HG02840 (cell line): ENCODE data around the gene CERS6.
"Not testable (repeated sequence)": the region's sequence is repeated elsewhere in the genome, so short reads cannot be mapped to it uniquely, and the experiment has no call there.

Source experiments
- ATAC-seq: cut with Tn5 transposase; IDR thresholded peaks from one replicate; pipeline ENCODE4 v1.9.1; 2021; ENCODE audit warnings: mild to moderate bottlenecking, moderate library complexity, moderate number of reproducible peaks; ENCODE audit not compliant: unreplicated experiment, low FRiP score

Gene CERS6

DNA sequence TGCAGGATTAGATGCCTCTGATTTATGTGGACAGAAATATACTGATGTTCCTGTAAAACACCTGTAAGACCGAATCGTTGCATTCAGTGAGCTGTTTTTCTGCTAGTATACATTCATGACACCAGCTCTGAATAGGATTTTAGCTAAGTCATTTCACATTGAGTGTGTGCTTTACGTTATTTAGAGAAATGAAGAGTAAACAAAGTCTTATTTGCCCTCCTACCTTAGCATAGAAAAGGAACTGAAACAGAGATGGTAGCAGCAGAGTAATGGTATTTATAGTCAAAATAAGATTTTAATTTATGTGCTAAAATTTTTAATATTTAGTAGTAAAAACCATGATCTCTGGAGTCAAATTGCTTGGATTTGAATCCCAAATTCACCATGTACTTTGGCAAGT is 168.0 kb downstream of the CERS6 start:
- ATAC-seq: no peak

DNA sequence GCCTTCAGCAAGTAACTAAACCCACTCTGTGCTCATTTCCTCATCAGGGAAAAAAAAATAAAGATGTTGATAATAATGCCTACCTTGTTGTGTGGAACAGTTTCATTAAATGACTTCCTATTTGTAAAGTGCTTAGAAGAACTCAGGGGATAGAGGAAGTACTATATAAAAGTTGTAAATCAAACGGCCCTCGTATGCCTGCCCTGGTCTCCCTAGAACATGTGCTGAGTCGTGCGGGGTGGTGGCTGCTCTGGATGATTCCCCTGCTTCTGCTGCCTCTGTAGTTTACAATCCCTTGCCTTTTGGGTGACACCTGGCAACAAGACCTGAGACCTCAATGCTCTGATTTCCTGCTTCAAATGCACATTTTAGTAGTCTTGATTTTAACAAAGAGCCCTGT is 170.0 kb downstream of the CERS6 start:
- no peak for ATAC-seq

DNA sequence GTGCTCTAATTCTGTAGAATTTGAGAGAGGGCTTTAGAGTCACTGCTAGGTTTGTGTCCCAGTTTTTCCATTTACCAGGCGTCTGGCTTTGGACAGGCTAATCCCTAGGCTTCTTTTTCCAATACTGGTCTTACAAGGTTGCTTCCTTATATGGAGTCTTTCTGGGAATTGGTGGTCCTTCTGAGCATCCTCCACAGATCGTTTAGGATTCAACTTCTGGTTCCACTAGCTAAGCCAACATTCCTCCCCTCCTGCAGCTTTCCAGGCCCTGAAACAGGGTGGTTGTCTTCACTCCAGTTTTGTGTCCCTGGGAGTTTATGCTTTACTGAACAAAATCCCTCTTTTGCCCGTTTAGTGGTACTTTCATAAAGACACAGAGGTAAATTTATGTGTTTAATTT is 170.6 kb downstream of the CERS6 start:
- ATAC-seq: no peak

DNA sequence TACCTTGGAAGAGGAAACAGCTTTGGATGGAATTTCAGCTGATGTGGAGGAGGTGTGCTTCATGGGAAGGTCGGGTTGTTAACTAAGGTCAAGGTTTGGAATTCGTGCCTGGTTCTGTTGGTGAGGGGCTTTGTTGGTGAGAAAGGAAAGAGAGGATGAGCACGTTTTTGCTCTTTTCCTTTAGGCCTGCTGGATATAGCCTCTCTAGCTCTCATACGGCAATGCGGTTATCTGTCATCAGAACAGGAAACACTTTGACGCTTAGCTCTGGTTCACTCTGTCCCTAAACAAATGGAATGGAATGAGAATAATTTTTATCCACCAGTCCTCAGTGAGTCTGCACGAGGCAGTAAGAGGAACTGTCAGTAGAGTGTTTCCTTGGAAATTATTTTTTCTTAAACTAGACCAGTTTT is 176.6 kb downstream of the CERS6 start:
- ATAC-seq: no peak

- no peak for ATAC-seq
Observed at GRCh38 chr2:168633200-168633599, 177.1 kb downstream of the CERS6 start.

GRCh38 chr2:168633895-168634294 is 177.8 kb downstream of the CERS6 start:
- no peak for ATAC-seq

DNA sequence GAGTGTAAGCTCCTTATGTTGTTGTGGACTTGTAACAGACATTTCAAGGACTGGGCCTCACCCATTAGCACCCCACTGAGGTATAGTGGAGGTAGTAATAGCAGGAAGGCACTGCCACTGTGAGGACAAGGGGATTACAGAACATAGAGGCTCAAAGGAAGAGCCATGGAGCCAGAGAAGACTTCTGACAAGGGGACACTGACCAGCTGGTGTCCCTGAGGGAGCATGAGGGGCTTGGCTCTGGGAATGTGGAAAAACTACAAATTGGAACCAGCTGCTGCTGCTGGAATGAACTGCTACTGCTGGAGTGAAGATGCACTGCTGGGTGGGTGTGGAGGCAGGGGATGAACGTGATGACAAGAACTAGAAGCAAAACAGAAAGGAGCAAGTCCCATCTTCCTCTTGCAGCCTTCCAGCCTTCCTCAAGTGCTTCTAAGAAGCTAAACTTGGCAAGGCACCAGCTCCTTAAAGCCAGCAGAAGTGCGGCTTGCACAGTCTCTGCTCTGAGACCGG is 179.0 kb downstream of the CERS6 start:
- ATAC-seq: no peak

DNA sequence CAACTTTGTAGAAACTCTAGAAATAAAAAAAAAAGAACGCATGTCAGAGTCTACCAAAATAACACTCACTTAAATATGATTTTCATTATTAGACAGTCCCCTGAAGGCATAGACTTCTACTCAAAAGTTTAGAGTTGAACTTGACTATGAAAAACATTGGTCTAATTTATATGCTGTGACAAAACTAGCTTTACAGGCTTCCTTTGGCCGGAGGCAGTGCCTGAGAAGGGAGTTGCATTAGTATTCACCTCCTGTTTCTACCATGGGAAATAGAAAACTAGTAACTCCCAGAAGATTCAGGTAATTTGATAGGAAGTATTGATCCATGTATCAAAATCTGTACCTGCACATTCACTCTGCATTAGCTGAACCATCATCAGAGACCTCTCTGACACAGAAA is 182.9 kb downstream of the CERS6 start:
- no peak for ATAC-seq

- ATAC-seq: no peak
Observed at GRCh38 chr2:168639441-168639898, 183.4 kb downstream of the CERS6 start.

GRCh38 chr2:168640039-168640438 is 184.0 kb downstream of the CERS6 start:
- ATAC-seq: no peak

GRCh38 chr2:168641636-168642035 is 185.6 kb downstream of the CERS6 start:
- ATAC-seq: no peak

- no peak for ATAC-seq
Observed at GRCh38 chr2:168642873-168643272, 186.8 kb downstream of the CERS6 start.

GRCh38 chr2:168643979-168644378 is 187.9 kb downstream of the CERS6 start:
- ATAC-seq: no peak

DNA sequence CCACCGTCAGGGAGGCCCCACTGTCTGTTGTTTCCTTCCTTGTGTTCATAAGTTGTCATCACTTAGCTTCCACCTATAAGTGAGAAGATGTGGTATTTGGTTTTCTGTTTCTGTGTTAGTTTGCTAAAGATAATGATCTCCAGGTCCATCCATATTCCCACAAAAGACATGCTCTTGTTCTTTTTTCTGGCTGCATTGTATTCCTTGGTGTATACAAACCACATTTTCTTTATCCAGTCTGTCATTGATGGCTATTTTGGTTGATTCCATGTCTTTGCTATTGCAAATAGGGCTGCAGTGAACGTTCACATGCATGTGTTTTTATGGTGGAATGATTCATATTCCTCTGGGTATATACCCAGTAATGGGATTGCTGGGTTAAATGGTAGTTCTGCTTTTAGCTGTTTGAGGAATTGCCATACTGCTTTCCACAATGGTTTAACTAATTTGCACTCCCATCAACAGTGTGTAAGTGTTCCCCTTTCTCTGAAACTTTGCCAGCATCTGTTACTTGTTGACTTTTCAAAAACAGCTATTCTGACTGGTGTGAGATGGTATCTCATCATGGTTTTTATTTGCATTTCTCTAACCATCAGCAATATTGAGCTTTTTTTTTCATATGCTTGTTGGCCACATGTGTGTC is 189.7 kb downstream of the CERS6 start:
- no peak for ATAC-seq

DNA sequence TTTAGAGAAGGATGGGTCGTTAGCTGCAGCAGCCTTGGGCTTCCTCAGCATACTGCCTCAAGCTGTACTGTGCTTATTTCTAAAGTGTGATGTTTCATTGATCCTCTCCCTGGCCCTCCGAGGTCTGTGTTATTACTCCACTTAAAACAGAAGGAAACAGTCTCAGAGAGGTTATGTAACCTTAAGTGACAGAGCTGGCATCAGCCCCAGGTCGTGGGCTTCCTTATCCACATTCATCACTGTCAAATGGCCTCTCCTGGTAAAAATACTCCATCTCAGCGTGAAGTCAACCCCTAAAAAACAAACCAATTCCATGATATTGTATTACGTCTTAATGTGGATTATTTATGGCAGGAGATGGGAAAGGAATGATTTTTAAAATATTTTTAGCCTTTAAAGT is 193.0 kb downstream of the CERS6 start:
- no peak for ATAC-seq

GRCh38 chr2:168649562-168649961 is 193.5 kb downstream of the CERS6 start:
- ATAC-seq: no peak

DNA sequence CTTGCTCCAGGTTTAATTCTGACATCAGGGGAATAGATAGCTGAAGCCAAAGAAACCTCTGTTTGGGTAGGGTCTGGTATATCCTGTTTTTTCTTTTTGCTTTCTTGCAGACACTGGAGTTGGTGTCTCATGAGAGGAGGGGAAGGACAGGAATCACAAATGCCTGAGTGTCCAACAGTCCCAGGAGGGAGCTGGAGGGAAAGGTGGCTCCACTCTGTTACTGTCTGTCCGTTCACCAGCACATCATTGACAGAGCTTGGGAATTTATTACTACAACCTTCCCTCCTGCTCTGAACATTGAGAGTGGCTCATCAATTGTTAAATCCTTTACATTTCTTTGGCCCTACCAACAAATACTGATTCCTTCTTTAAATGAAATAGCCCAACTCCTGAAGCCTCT is 194.1 kb downstream of the CERS6 start:
- ATAC-seq: no peak

GRCh38 chr2:168650781-168651180 is 194.7 kb downstream of the CERS6 start:
- ATAC-seq: no peak

DNA sequence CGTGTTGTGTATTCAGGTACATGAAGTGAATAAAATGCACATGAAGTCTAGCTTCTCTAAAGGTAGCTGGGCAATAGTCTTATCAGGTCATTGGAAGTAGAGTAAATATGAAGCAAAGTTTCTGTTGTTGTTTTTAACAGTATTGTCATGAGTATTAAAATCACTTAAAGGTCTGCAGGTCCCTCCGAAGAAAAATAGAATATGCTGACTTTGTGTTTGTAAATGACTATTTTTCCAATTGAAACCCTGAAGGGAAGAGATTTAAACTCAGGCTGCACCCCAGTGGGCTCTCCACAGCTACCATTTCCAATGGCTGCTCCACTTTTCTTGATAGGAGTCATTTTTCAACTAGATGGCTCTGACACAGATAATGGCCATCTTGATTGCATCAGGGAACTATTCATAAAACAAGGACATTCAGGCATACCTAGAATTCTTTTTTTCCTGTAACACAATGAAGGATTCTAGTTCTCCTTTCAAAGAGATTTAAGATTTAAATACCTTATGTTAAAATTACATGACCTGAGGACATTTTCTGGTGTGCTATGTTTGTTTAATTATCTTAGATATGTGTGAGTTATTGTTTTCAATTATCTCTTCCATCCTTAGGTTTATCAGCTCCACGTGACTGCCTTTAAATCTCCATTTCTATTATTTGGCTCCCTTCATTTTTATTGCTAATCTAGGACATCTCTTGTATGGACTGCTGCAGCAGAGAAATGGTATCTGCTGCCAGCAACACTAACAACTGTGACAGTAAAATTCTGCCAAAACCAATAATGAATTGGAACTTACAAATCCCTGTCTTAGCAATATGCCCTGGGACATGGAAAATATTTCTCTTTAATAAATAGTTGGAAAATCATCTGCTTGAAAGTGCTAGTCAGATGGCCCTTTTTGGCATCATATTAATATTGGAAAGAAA is 197.2 kb downstream of the CERS6 start:
- ATAC-seq: no peak

GRCh38 chr2:168654705-168655104 is 198.6 kb downstream of the CERS6 start:
- no peak for ATAC-seq

DNA sequence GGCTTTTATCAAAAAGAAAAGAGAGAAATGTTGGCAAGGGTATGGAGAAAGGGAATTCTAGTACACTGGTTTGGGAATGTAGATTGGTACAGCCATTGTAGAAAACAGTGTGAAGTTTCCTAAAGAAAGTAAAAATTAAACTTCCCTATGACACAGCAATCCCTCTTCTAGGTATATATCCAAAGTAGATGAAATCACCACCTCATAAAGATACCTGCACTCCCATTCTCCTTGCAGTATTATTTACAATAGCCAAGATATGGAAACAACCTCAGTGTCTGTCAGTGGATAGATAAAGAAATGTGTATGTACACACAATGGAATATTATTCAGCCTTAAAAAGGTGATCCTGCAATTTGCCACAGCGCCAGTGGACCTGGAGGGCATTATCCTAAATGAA is 199.1 kb downstream of the CERS6 start:
- no peak for ATAC-seq

DNA sequence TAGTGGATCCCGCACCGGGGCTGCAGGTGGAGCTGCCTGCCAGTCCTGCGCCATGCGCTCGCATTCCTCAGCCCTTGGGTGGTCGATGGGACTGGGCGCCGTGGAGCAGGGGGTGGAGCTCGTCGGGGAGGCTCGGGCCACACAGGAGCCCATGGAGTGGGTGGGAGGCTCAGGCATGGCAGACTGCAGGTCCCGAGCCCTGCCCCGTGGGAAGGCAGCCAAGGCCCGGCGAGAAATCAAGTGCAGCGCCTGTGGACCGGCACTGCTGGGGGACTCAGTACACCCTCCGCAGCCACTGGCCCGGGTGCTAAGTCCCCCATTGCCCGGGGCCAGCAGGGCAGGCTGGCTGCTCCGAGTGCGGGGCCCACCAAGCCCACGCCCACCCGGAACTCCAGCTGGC is 201.3 kb downstream of the CERS6 start:
- ATAC-seq: not testable (repeated sequence)
